ENCODE data around the gene TBCD.
"Not testable (repeated sequence)": the region's sequence is repeated elsewhere in the genome, so short reads cannot be mapped to it uniquely, and the experiment has no call there.

TBCD gene

DNA sequence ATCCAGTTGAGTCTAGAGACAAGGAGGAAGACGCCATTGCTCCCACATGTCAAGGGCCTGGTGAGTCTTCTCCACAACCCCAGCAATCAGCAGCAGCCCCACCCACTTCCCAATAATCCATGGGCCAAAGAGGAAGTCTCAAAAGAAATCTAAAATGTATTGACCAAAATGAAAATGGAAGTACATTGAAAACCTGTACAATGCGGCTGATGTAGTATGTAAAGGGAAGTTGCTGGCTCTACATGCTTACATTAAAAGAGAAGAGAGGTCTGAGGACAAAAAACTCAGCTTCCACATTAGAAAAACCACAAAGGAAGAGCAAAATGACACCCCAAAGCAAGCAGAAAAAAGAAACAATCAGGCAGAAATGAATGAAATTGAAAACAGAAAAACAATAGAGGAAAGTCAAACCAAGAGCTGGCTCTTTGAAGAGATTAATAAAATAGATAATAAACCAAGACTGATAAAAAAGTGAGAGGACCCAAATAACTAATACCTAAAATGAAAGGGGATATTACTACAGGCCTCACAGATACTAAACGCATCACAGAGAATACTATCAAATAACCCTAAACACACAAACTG, 227.0 kb downstream of the TBCD start:
- no peak for FAIRE-seq

- FAIRE-seq = no peak
Observed at GRCh38 chr17:82979718-82980117, 227.9 kb downstream of the TBCD start.

GRCh38 chr17:82980632-82981031, 228.8 kb downstream of the TBCD start:
- FAIRE-seq = no peak

- no peak for FAIRE-seq
Observed at GRCh38 chr17:82981141-82981730, 229.4 kb downstream of the TBCD start.

GRCh38 chr17:82983510-82984248, 231.8 kb downstream of the TBCD start:
- no peak for FAIRE-seq

DNA sequence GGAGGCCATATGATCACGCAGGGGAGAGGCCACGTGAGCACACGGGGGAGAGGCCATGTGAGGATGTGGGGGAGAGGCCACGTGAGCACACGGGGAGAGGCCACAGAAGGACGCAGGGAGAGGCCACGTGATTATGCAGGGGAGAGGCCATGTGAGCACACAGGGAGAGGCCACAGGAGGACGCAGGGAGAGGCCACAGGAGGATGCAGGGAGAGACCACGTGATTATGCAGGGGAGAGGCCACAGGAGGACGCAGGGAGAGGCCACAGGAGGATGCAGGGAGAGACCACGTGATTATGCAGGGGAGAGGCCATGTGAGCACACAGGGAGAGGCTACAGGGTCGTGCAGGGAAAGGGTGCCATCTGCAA, 232.4 kb downstream of the TBCD start:
- not testable (repeated sequence) for FAIRE-seq

DNA sequence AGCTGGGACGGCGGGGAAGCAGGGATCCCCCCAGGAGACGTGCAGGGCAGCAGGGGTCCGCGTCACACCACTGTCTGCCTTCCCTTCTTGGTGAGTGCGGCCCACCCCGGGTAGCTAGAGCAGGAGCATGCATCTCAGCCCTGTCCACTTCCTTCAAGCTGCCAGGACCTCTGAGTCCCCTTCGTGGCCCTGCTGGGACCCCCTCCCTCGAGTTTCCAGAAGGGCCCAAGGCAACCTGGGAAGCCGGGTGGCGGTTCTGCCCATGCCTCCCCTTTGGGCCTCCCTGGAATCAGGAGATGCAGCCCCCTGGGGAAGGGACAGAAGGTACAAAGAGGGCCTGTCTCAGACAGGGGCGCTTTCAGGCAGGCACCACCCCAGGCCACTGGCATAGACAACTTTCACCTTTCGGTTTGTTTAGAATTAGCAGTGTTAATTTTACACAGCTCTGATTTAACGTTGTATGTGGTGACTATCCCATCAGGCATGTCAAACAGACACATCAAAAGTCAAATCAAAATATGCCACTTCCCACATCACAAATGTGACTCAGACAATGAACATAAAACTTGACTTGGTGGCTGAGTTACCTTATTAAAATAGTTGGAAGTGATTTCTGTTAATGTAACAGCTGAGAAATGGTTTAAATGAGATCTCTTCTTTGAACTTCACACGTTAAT, 233.0 kb downstream of the TBCD start:
- no peak for FAIRE-seq

- FAIRE-seq = no peak
Observed at GRCh38 chr17:82985428-82985805, 233.6 kb downstream of the TBCD start.

- no peak for FAIRE-seq
Observed at GRCh38 chr17:82985973-82986372, 234.1 kb downstream of the TBCD start.

GRCh38 chr17:82989051-82989450, 237.2 kb downstream of the TBCD start:
- FAIRE-seq = not testable (repeated sequence)

GRCh38 chr17:82989881-82990280, 238.0 kb downstream of the TBCD start:
- no peak for FAIRE-seq

DNA sequence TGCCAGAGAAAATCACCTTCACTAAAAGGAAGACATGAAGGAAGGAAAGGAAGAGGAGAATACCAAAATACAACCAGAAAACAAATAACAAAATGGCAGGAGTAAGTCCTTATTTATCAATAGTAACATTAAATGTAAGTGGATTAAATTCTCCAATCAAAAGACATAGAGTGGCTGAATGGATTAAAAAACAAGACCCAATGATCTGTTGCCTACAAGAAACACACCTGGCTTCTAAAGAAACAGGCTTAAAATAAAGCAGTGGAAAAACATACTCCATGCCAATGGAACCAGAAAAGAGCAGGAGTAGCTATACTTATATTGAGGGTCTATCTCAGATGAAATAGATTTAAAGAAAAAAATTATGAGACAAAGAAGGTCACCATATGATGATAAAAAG, 241.1 kb downstream of the TBCD start:
- no peak for FAIRE-seq

All from islet of Langerhans (tissue), 1 donor.